ENCODE data around the gene KISS1R. TPM values are rescaled to one million over a fixed set of nuclear protein-coding genes. Genes with fewer than 3 reads are reported as not detected.

KISS1R gene
- total RNA-seq: 5.8 and 6.1 TPM in 2 replicates
- long read RNA-seq: 0 reads

- DNase-seq (ENCODE audit: low spot score, unreplicated experiment): peak; percentile 73
- Mint-ChIP-seq H3K27ac (no peak within 1 kb of the TSS), H3K4me1 (ENCODE audit: low read depth) (peaks cover 4% of the 10 kb centered on the region), H3K36me3 (ENCODE audit: insufficient read depth) (no peaks in the 10 kb centered on the region), H3K27me3 (peaks cover 24% of the 10 kb centered on the region), H3K4me3 (ENCODE audit: low read depth) (peak within 1 kb of the TSS; percentile 58), H3K9me3 (ENCODE audit: low read depth) (no peaks in the 10 kb centered on the region)
- peak; percentile 84 for TF ChIP-seq CTCF (IDR thresholded peaks at IDR 0.05; ENCODE audit: unreplicated experiment)
These were observed at the start of gene KISS1R for GRCh38 chr19:917323-918151. Gene KISS1R (plus strand): TSS chr19:917333. CDS start chr19:917503, 170 bp downstream.

- H3K9me3 Mint-ChIP-seq (ENCODE audit: low read depth): no peaks in the 10 kb centered on the region
- no peak overlapping the region for H3K4me3 Mint-ChIP-seq (ENCODE audit: low read depth)
- H3K4me1 Mint-ChIP-seq (ENCODE audit: low read depth): peaks cover 1% of the 10 kb centered on the region
- H3K27me3 Mint-ChIP-seq: peaks cover 5% of the 10 kb centered on the region
- DNase-seq (ENCODE audit: low spot score, unreplicated experiment): no peak
- TF ChIP-seq CTCF (IDR thresholded peaks at IDR 0.05; ENCODE audit: unreplicated experiment): no peak
- no peak overlapping the region for H3K27ac Mint-ChIP-seq
- H3K36me3 Mint-ChIP-seq (ENCODE audit: insufficient read depth): peaks cover 18% of the 10 kb centered on the region
These were observed 49.2 kb upstream of the KISS1R start for GRCh38 chr19:867855-868457.

GRCh38 chr19:868458-869244 is 48.5 kb upstream of the KISS1R start:
- H3K4me3 Mint-ChIP-seq (ENCODE audit: low read depth): no peak overlapping the region
- H3K36me3 Mint-ChIP-seq (ENCODE audit: insufficient read depth): peaks cover 18% of the 10 kb centered on the region
- TF ChIP-seq CTCF (IDR thresholded peaks at IDR 0.05; ENCODE audit: unreplicated experiment): no peak
- H3K9me3 Mint-ChIP-seq (ENCODE audit: low read depth): no peaks in the 10 kb centered on the region
- H3K4me1 Mint-ChIP-seq (ENCODE audit: low read depth): peaks cover 1% of the 10 kb centered on the region
- H3K27ac Mint-ChIP-seq: no peak overlapping the region
- DNase-seq (ENCODE audit: low spot score, unreplicated experiment): no peak
- peaks cover 2% of the 10 kb centered on the region for H3K27me3 Mint-ChIP-seq

- Mint-ChIP-seq H3K4me1 (ENCODE audit: low read depth) (peaks cover 1% of the 10 kb centered on the region), H3K27me3 (no peaks in the 10 kb centered on the region), H3K36me3 (ENCODE audit: insufficient read depth) (peaks cover 18% of the 10 kb centered on the region), H3K4me3 (ENCODE audit: low read depth) (no peak overlapping the region), H3K27ac (no peak overlapping the region), H3K9me3 (ENCODE audit: low read depth) (no peaks in the 10 kb centered on the region)
- DNase-seq (ENCODE audit: low spot score, unreplicated experiment): no peak
- no peak for TF ChIP-seq CTCF (IDR thresholded peaks at IDR 0.05; ENCODE audit: unreplicated experiment)
These were observed 47.6 kb upstream of the KISS1R start for GRCh38 chr19:869245-870177.

All from progenitor cell of endocrine pancreas (in vitro differentiated cells).